Measurements from ENCODE around the gene TEX22.

The TEX22 gene

DNA sequence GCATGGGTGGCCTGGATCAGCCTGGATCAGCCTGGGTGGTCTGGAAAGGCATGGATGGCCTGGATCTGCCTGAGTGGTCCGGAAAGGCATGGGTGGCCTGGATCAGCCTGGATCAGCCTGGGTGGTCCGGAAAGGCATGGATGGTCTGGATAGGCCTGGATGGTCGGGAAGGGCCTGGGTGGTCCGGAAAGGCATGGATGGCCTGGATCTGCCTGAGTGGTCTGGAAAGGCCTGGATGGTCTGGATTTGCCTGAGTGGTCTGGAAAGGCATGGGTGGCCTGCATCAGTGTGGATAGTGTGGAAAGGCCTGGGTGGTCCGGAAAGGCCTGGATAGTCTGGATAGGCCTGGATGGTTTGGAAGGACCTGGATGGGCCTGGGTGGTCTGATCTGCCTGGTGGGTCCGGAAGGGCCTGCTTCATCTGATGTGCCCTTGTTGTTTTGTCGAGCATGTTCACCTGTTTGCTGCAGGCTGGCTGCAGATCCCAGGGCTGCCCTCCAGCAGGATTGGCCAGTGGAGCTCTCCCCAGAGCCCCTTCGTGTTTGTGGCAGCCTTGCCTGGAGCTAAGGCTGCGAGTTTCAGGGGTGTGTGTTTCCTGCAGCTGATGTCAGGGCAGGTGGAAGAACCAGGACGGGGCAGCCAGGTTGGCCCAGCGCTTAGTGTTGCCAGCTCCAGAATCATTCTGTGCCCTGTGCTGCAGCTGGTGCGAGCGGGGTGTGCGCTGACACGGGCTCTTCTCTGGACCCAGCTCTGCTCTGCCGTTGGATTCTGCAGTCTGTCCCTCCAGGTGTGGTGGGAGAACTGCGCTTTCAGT is 19.3 kb upstream of the TEX22 start:
- Histone ChIP-seq H3K4me1 (ENCODE audit: insufficient read depth, low read length) (no peaks in the 10 kb centered on the region), H3K4me3 (ENCODE audit: low read length) (no peak overlapping the region), H3K36me3 (ENCODE audit: insufficient read depth, low read length) (peaks cover 18% of the 10 kb centered on the region; the same call in 1 of the 2 replicates), H3K9ac (ENCODE audit: low read depth, low read length) (no peak overlapping the region), H3K9me3 (ENCODE audit: insufficient read depth, low read depth, low read length) (no peaks in the 10 kb centered on the region), H3K27ac (ENCODE audit: low read depth, low read length) (no peak overlapping the region), H3K27me3 (ENCODE audit: insufficient read depth, low read length) (no peaks in the 10 kb centered on the region)
- WGBS, result 94% methylated on average over 17 of the region's 17 CpGs

GRCh38 chr14:105379946-105380345 is 18.4 kb upstream of the TEX22 start:
- no peaks in the 10 kb centered on the region for H3K27me3 ChIP-seq (ENCODE audit: insufficient read depth, low read length)
- no peaks in the 10 kb centered on the region for H3K4me1 ChIP-seq (ENCODE audit: insufficient read depth, low read length)
- WGBS, result 94% methylated on average over 14 of the region's 14 CpGs
- no peak overlapping the region for H3K9ac ChIP-seq (ENCODE audit: low read depth, low read length)
- H3K4me3 ChIP-seq (ENCODE audit: low read length), result no peak overlapping the region
- no peaks in the 10 kb centered on the region for H3K9me3 ChIP-seq (ENCODE audit: insufficient read depth, low read depth, low read length)
- no peak overlapping the region for H3K27ac ChIP-seq (ENCODE audit: low read depth, low read length)
- H3K36me3 ChIP-seq (ENCODE audit: insufficient read depth, low read length), result peaks cover 24% of the 10 kb centered on the region

DNA sequence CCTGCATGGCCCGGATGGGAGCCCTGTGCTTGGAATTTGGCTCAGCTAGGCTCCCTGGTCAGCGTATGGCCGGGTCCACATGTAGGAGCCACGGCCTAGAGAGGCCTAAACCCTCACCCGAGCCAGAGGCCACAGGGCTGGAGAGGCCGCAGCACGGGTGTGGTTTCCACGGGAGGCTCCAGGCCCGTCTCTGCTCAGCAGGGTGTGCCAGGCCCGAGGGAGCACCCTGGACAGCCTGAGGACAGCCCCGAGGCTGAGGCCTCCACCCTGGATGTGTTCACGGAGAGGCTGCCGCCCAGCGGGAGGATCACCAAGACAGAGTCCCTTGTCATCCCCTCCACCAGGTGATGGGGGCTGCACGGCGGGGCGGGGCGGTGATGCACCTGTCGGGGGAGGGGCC is 17.6 kb upstream of the TEX22 start:
- WGBS, result 96% methylated on average over 19 of the region's 19 CpGs
- Histone ChIP-seq H3K4me3 (ENCODE audit: low read length) (no peak overlapping the region), H3K9me3 (ENCODE audit: insufficient read depth, low read depth, low read length) (no peaks in the 10 kb centered on the region), H3K36me3 (ENCODE audit: insufficient read depth, low read length) (peaks cover 24% of the 10 kb centered on the region), H3K27me3 (ENCODE audit: insufficient read depth, low read length) (no peaks in the 10 kb centered on the region), H3K9ac (ENCODE audit: low read depth, low read length) (no peak overlapping the region), H3K4me1 (ENCODE audit: insufficient read depth, low read length) (no peaks in the 10 kb centered on the region), H3K27ac (ENCODE audit: low read depth, low read length) (no peak overlapping the region)

DNA sequence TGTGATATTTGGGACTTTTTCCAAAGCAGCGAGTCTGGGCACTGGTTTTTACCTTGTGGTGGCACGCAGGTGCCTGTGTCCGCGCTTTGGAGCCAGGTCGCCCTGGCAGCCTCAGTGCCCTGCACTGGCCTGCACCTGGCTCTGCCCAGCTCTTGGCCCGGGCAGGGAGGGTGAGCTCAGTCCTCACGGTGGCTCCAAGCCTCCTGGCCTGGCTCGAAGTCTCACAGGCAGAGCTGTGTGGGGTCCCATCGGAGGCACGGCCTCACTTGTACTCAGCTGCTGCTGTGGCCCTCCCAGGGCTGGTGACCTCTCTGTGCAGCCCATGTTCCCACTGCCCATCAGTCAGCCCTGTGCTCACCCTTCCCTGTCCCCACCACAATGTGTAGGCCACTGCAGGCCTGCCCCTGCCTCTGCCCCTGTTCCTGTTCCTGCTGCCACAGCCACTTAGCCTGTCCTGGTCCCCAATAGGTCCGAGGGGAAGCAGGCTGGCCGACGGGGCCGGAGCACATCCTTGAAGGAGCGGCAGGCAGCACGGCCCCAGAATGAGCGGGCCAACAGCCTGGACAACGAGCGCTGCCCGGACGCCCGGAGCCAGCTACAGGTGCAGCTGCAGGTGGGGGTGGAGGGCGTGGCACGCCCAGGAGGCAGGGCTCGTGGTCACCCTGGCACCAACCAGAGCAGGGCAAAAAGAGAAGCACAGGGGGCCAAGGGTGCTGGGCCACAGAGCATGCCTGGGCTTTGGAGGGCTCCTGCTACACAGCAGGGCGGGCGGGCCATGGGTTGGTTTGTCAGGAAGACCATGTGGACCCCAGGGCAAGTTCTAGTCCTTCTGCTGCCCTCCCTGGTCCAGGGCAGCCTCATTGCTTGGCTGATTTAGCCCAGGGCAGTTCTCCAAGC is 16.6 kb upstream of the TEX22 start:
- Histone ChIP-seq H3K27ac (ENCODE audit: low read depth, low read length) (no peak overlapping the region), H3K9ac (ENCODE audit: low read depth, low read length) (no peak overlapping the region), H3K9me3 (ENCODE audit: insufficient read depth, low read depth, low read length) (no peaks in the 10 kb centered on the region), H3K27me3 (ENCODE audit: insufficient read depth, low read length) (no peaks in the 10 kb centered on the region), H3K36me3 (ENCODE audit: insufficient read depth, low read length) (peaks cover 24% of the 10 kb centered on the region), H3K4me1 (ENCODE audit: insufficient read depth, low read length) (no peaks in the 10 kb centered on the region), H3K4me3 (ENCODE audit: low read length) (no peak overlapping the region)
- WGBS, result 92% methylated on average over 27 of the region's 27 CpGs

DNA sequence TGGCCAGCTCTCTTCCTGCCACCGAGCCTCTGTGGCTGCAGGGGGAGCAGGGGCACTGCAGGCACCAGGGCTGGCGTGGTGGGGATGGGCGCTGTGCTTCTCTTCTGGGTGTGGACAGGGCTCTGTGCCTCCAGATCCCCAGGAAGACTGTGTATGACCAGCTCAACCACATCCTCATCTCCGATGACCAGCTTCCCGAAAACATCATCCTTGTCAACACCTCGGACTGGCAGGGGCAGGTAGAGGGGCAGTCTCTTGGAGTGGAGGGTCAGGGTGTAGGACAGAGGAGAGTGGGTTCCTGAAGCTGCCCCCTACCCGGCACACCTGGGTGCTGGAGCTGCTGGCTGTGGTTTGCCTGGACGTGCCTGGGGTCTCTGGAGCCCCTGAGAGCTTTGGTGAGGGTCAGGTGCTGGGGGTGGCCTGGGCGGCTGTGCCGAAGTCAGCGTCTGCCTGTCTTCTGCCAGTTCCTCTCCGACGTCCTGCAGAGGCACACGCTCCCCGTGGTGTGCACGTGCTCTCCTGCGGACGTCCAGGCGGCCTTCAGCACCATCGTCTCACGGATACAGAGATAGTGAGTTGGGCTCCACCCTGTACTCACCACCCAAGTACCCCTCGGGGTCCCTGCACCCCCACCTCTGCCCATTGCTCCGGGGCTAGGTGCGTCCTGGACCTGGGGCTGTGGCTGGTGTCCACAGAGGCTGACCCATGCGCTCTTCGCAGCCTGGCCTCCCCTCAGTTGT is 15.8 kb upstream of the TEX22 start:
- Histone ChIP-seq H3K27me3 (ENCODE audit: insufficient read depth, low read length) (no peaks in the 10 kb centered on the region), H3K4me3 (ENCODE audit: low read length) (no peak overlapping the region), H3K9me3 (ENCODE audit: insufficient read depth, low read depth, low read length) (no peaks in the 10 kb centered on the region), H3K27ac (ENCODE audit: low read depth, low read length) (no peak overlapping the region), H3K36me3 (ENCODE audit: insufficient read depth, low read length) (peaks cover 26% of the 10 kb centered on the region), H3K9ac (ENCODE audit: low read depth, low read length) (no peak overlapping the region), H3K4me1 (ENCODE audit: insufficient read depth, low read length) (no peaks in the 10 kb centered on the region)
- WGBS, result 94% methylated on average over 26 of the region's 26 CpGs

GRCh38 chr14:105383083-105383730 is 15.1 kb upstream of the TEX22 start:
- Histone ChIP-seq H3K9me3 (ENCODE audit: insufficient read depth, low read depth, low read length) (no peaks in the 10 kb centered on the region), H3K9ac (ENCODE audit: low read depth, low read length) (no peak overlapping the region), H3K4me1 (ENCODE audit: insufficient read depth, low read length) (no peaks in the 10 kb centered on the region), H3K27ac (ENCODE audit: low read depth, low read length) (no peak overlapping the region), H3K27me3 (ENCODE audit: insufficient read depth, low read length) (no peaks in the 10 kb centered on the region), H3K4me3 (ENCODE audit: low read length) (no peak overlapping the region), H3K36me3 (ENCODE audit: insufficient read depth, low read length) (peaks cover 26% of the 10 kb centered on the region)
- WGBS, result 96% methylated on average over 32 of the region's 32 CpGs

GRCh38 chr14:105384041-105384557 is 14.2 kb upstream of the TEX22 start:
- H3K9ac ChIP-seq (ENCODE audit: low read depth, low read length), result no peak overlapping the region
- 96% methylated on average over 23 of the region's 23 CpGs for WGBS
- peaks cover 26% of the 10 kb centered on the region for H3K36me3 ChIP-seq (ENCODE audit: insufficient read depth, low read length)
- no peaks in the 10 kb centered on the region for H3K9me3 ChIP-seq (ENCODE audit: insufficient read depth, low read depth, low read length)
- H3K4me3 ChIP-seq (ENCODE audit: low read length), result no peak overlapping the region
- no peak overlapping the region for H3K27ac ChIP-seq (ENCODE audit: low read depth, low read length)
- H3K27me3 ChIP-seq (ENCODE audit: insufficient read depth, low read length), result no peaks in the 10 kb centered on the region
- H3K4me1 ChIP-seq (ENCODE audit: insufficient read depth, low read length), result no peaks in the 10 kb centered on the region

- WGBS, result 96% methylated on average over 29 of the region's 29 CpGs
- Histone ChIP-seq H3K27ac (ENCODE audit: low read depth, low read length) (no peak overlapping the region), H3K27me3 (ENCODE audit: insufficient read depth, low read length) (no peaks in the 10 kb centered on the region), H3K9me3 (ENCODE audit: insufficient read depth, low read depth, low read length) (no peaks in the 10 kb centered on the region), H3K36me3 (ENCODE audit: insufficient read depth, low read length) (peaks cover 26% of the 10 kb centered on the region), H3K4me1 (ENCODE audit: insufficient read depth, low read length) (no peaks in the 10 kb centered on the region), H3K9ac (ENCODE audit: low read depth, low read length) (no peak overlapping the region), H3K4me3 (ENCODE audit: low read length) (no peak overlapping the region)
These were observed 13.6 kb upstream of the TEX22 start for GRCh38 chr14:105384605-105385321.

GRCh38 chr14:105385322-105385637 is 13.1 kb upstream of the TEX22 start:
- Histone ChIP-seq H3K9me3 (ENCODE audit: insufficient read depth, low read depth, low read length) (no peaks in the 10 kb centered on the region), H3K27ac (ENCODE audit: low read depth, low read length) (no peak overlapping the region), H3K4me1 (ENCODE audit: insufficient read depth, low read length) (no peaks in the 10 kb centered on the region), H3K4me3 (ENCODE audit: low read length) (no peak overlapping the region), H3K27me3 (ENCODE audit: insufficient read depth, low read length) (no peaks in the 10 kb centered on the region), H3K36me3 (ENCODE audit: insufficient read depth, low read length) (peaks cover 23% of the 10 kb centered on the region), H3K9ac (ENCODE audit: low read depth, low read length) (no peak overlapping the region)
- 98% methylated on average over 19 of the region's 19 CpGs for WGBS

DNA sequence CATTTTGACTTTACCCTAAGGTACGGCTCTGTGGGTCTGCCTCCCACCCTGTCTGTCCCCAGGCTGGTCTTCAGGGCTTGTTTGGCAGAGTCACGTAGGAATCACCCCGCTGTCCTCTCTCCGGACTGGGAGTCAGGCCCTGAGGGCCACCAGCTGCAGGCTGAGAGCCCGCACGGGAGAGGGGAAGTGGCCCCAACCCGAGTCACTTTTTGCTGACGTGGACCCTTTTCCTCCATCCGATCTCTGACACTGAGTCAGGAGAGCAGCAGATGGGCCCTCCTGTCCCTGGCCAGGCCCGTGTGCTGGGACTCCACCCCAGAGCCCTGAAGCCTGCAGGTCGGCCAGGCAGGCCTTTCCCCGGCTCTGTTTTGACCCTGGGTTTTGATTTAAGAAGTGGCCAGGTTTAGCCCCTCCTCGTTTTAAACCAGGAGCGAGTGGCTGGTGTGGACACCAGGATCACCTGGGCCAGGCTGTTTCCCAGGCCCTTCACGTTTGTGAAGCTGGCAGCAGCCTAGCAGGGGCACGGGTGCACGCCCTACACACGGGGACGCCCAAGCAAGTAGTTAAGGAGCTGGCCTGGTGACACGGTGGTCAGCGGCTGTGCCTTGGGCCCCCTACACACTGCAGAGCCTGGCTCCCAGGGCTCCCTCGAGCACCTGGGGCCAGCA is 12.5 kb upstream of the TEX22 start:
- no peaks in the 10 kb centered on the region for H3K4me1 ChIP-seq (ENCODE audit: insufficient read depth, low read length)
- 92% methylated on average over 22 of the region's 22 CpGs for WGBS
- no peak overlapping the region for H3K9ac ChIP-seq (ENCODE audit: low read depth, low read length)
- H3K4me3 ChIP-seq (ENCODE audit: low read length), result no peak overlapping the region
- no peaks in the 10 kb centered on the region for H3K9me3 ChIP-seq (ENCODE audit: insufficient read depth, low read depth, low read length)
- H3K36me3 ChIP-seq (ENCODE audit: insufficient read depth, low read length), result peaks cover 23% of the 10 kb centered on the region
- no peaks in the 10 kb centered on the region for H3K27me3 ChIP-seq (ENCODE audit: insufficient read depth, low read length)
- no peak overlapping the region for H3K27ac ChIP-seq (ENCODE audit: low read depth, low read length)
